Tibial nerve (tissue), 4 donors: ENCODE results near the gene DEFB128. TPM values are rescaled to one million over a fixed set of nuclear protein-coding genes. Genes with fewer than 3 reads are reported as not detected.
"Not testable (repeated sequence)": the region's sequence is repeated elsewhere in the genome, so short reads cannot be mapped to it uniquely, and the experiment has no call there.

ENCODE experiments used
- DNase-seq, 2 donors: peaks; one replicate each; pipeline ENCODE4 v3.0.0-alpha.2; 2019; ENCODE audit warnings: low spot score in 2 of 2
- H3K27ac ChIP-seq, 4 donors: fragments of 200-600 bp; sonication (generic) in 3 of 4; one replicate each; pipeline ENCODE4 v1.5.1; 2017 to 2019; ENCODE audit warnings: mild to moderate bottlenecking in 1 of 4
- H3K27me3 ChIP-seq, 2 donors: fragments of 200-600 bp; sonication (generic) in 1 of 2; one replicate each; pipeline versions ENCODE4 v1.5.1 to v1.6.0; 2017 to 2019
- H3K36me3 ChIP-seq, 3 donors: fragments of 200-600 bp; sonication (generic); one replicate each; pipeline ENCODE4 v1.5.1; 2018 to 2019
- H3K4me1 ChIP-seq, 4 donors: fragments of 200-600 bp; sonication (generic) in 3 of 4; one replicate each; pipeline ENCODE4 v1.5.1; 2017 to 2019
- H3K4me3 ChIP-seq, 4 donors: fragments of 200-600 bp; sonication (generic) in 3 of 4; one replicate each; pipeline ENCODE4 v1.5.1; 2017 to 2019; ENCODE audit warnings: mild to moderate bottlenecking in 1 of 4, moderate library complexity in 1 of 4
- H3K9me3 ChIP-seq, 4 donors: fragments of 200-600 bp; sonication (generic) in 3 of 4; one replicate each; pipeline ENCODE4 v1.5.1; 2017 to 2019
- CTCF ChIP-seq, 5 experiments: fragments of 200-600 bp in 3 of 5; fragments of 450-650 bp in 2 of 5; sonication (generic) in 3 of 5; IDR thresholded peaks; one replicate each; pipeline ENCODE4 v1.5.1; 2016 to 2019; ENCODE audit warnings: antibody characterized with exemption in 5 of 5, mild to moderate bottlenecking in 3 of 5, moderate library complexity in 2 of 5
- EP300 ChIP-seq, 2 donors: sonication (generic); formaldehyde crosslinking; IDR thresholded peaks; one replicate each; pipeline ENCODE4 v1.6.1; 2017; ENCODE audit warnings: antibody characterized with exemption in 2 of 2, mild to moderate bottlenecking in 1 of 2
- POLR2A ChIP-seq, 2 donors: fragments of 450-650 bp; IDR thresholded peaks; one replicate each; pipeline ENCODE4 v1.6.1; 2017; ENCODE audit warnings: antibody characterized with exemption in 2 of 2, mild to moderate bottlenecking in 2 of 2, moderate library complexity in 2 of 2
- WGBS, 2 donors: methylation state at CpG; one replicate each; pipeline ENCODE4 v1.1.5; 2018; 5-methylcytosine and 5-hydroxymethylcytosine counted together
- total RNA-seq, 4 donors: library from RNA; depleted of rRNA; stranded (reverse); fragments of >200 nt; gene quantifications; one replicate each; pipeline ENCODE4 v1.1.0, GENCODE V29; 2016

The DEFB128 gene
- total RNA-seq, 4 donors from 2014 or later: not detected

- Histone ChIP-seq H3K9me3 (no peaks in the 10 kb centered on the region), H3K4me1 (no peaks in the 10 kb centered on the region), H3K36me3 (no peaks in the 10 kb centered on the region), H3K27ac (no peak within 1 kb of the TSS), H3K4me3 (no peak within 1 kb of the TSS), H3K27me3 (peaks cover 0 to 5% of the 10 kb centered on the region in 2 donors)
- TF ChIP-seq POLR2A (IDR thresholded peaks at IDR 0.05): no peak
- no peak for TF ChIP-seq CTCF (IDR thresholded peaks at IDR 0.05)
- no peak for TF ChIP-seq EP300 (IDR thresholded peaks at IDR 0.05)
- DNase-seq: no peak
- WGBS, 2 donors: 82 to 91% methylated on average over 3 of the region's 3 CpGs
Measured at GRCh38 chr20:226958-227357, 37.4 kb upstream of the DEFB128 start, which contains the start of gene DEFB129. DEFB129 (plus strand) TSS chr20:227258; CDS start chr20:227289, 31 bp downstream.

- not testable (repeated sequence) for DNase-seq, H3K27ac ChIP-seq, H3K4me3 ChIP-seq, H3K9me3 ChIP-seq, H3K36me3 ChIP-seq, H3K27me3 ChIP-seq, H3K4me1 ChIP-seq
- WGBS, 2 donors: 79 to 85% methylated on average over 3 of the region's 3 CpGs
Measured at GRCh38 chr20:225879-226278, 36.4 kb upstream of the DEFB128 start.

GRCh38 chr20:221258-221830, 31.8 kb upstream of the DEFB128 start:
- no peak overlapping the region for H3K27ac ChIP-seq
- H3K4me3 ChIP-seq: no peak overlapping the region
- H3K9me3 ChIP-seq: no peaks in the 10 kb centered on the region
- 46 to 73% methylated on average over 1 of the region's 1 CpG for WGBS, 2 donors
- DNase-seq: no peak
- H3K36me3 ChIP-seq: no peaks in the 10 kb centered on the region
- peaks cover 0 to 8% of the 10 kb centered on the region in 2 donors for H3K27me3 ChIP-seq
- TF ChIP-seq EP300 (IDR thresholded peaks at IDR 0.05) (no peak), POLR2A (IDR thresholded peaks at IDR 0.05) (no peak), CTCF (IDR thresholded peaks at IDR 0.05) (no peak)
- H3K4me1 ChIP-seq: no peaks in the 10 kb centered on the region

GRCh38 chr20:219290-220115, 30.0 kb upstream of the DEFB128 start:
- TF ChIP-seq CTCF (IDR thresholded peaks at IDR 0.05): no peak
- TF ChIP-seq EP300 (IDR thresholded peaks at IDR 0.05): no peak
- TF ChIP-seq POLR2A (IDR thresholded peaks at IDR 0.05): no peak
- H3K27ac ChIP-seq: no peak overlapping the region

GRCh38 chr20:217266-217665, 27.8 kb upstream of the DEFB128 start:
- DNase-seq: no peak
- Histone ChIP-seq H3K4me1 (no peaks in the 10 kb centered on the region), H3K27me3 (peaks cover 0 to 3% of the 10 kb centered on the region in 2 donors), H3K36me3 (no peaks in the 10 kb centered on the region), H3K27ac (no peak overlapping the region), H3K9me3 (no peaks in the 10 kb centered on the region), H3K4me3 (no peak overlapping the region)
- TF ChIP-seq CTCF (IDR thresholded peaks at IDR 0.05) (no peak), EP300 (IDR thresholded peaks at IDR 0.05) (no peak), POLR2A (IDR thresholded peaks at IDR 0.05) (no peak)
- WGBS, 2 donors: 79 to 81% methylated on average over 1 of the region's 1 CpG

More at GRCh38 chr20:219290-220115, 30.0 kb upstream of the DEFB128 start:
- H3K36me3 ChIP-seq: no peaks in the 10 kb centered on the region
- no peaks in the 10 kb centered on the region for H3K4me1 ChIP-seq
- peaks cover 0 to 4% of the 10 kb centered on the region in 2 donors for H3K27me3 ChIP-seq
- no peak for DNase-seq
- H3K9me3 ChIP-seq: no peaks in the 10 kb centered on the region
- WGBS, 2 donors: 0 to 20% methylated on average over 1 of the region's 1 CpG
- no peak overlapping the region for H3K4me3 ChIP-seq
